Transverse colon (tissue), 4 donors: ENCODE measurements around the gene APOA1.

Source experiments
- EP300 ChIP-seq: sonication (generic); formaldehyde crosslinking; IDR thresholded peaks from one replicate; pipeline ENCODE4 v1.6.1; 2017; ENCODE audit warnings: antibody characterized with exemption, low read depth
- POLR2A ChIP-seq: fragments of 450-650 bp; IDR thresholded peaks from one replicate; pipeline ENCODE4 v1.6.1; 2016; ENCODE audit warnings: antibody characterized with exemption, mild to moderate bottlenecking, moderate library complexity
- POLR2AphosphoS5 ChIP-seq, 3 donors: sonication (generic); formaldehyde crosslinking; IDR thresholded peaks; one replicate each; pipeline ENCODE4 v1.6.1; 2016; ENCODE audit warnings: antibody characterized with exemption in 3 of 3
- TF ChIP-seq, protein P1 (sequence below), 5 experiments: fragments of 200-600 bp in 3 of 5; fragments of 450-650 bp in 2 of 5; sonication (generic) in 3 of 5; IDR thresholded peaks; 1 replicate in 2 of 5; 2 replicates in 3 of 5; pipeline ENCODE4 v1.5.1; 2016 to 2017; ENCODE audit warnings: antibody characterized with exemption in 5 of 5, inconsistent platforms in 3 of 5, mild to moderate bottlenecking in 2 of 5, moderate library complexity in 1 of 5

DNA sequence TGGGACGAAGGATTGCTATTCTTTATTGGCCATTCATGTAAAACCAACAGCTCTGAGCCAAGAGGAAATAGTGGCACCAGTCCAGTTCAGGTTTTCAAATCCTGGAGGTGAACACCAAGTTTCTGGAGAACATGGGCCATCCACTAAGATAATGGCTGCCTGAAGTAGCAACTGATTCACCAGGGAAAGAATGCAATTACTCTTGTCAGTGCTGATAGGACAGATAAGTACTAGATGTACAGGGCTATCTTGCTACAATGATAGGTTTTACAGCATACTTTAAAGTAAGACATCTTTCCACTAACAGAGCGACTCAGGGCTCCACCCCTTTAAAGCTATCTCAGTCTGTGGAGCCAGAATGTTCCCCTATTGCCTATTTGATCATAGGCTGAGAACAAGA lies 36.8 kb upstream of the APOA1 start:
- TF ChIP-seq, protein P1, sequence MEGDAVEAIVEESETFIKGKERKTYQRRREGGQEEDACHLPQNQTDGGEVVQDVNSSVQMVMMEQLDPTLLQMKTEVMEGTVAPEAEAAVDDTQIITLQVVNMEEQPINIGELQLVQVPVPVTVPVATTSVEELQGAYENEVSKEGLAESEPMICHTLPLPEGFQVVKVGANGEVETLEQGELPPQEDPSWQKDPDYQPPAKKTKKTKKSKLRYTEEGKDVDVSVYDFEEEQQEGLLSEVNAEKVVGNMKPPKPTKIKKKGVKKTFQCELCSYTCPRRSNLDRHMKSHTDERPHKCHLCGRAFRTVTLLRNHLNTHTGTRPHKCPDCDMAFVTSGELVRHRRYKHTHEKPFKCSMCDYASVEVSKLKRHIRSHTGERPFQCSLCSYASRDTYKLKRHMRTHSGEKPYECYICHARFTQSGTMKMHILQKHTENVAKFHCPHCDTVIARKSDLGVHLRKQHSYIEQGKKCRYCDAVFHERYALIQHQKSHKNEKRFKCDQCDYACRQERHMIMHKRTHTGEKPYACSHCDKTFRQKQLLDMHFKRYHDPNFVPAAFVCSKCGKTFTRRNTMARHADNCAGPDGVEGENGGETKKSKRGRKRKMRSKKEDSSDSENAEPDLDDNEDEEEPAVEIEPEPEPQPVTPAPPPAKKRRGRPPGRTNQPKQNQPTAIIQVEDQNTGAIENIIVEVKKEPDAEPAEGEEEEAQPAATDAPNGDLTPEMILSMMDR (IDR thresholded peaks at IDR 0.05) = no peak
- TF ChIP-seq EP300 (no peak), POLR2A (no peak), POLR2AphosphoS5 (IDR thresholded peaks at IDR 0.05) (no peak)
